Urothelium cell line (cell line): ENCODE measurements around the gene METTL24.

Source experiments
- DNase-seq: peaks from one replicate; pipeline ENCODE4 v3.0.0; 2011; ENCODE audit warnings: low spot score, mixed read lengths
- FAIRE-seq: peaks from 2 replicates; lab custom pipeline; 2011; peaks lifted over from hg19 to GRCh38; lab: Jason Lieb, UNC

METTL24 gene

GRCh38 chr6:110357664-110358552, at the start of gene METTL24:
METTL24 (minus strand) TSS chr6:110358349; CDS start chr6:110358272, 77 bp downstream.
- no peak for FAIRE-seq
- peak; percentile 45 for DNase-seq

GRCh38 chr6:110404607-110405006, 46.5 kb upstream of the METTL24 start:
- no peak for FAIRE-seq
- DNase-seq = no peak

GRCh38 chr6:110401585-110402176, 43.5 kb upstream of the METTL24 start:
- DNase-seq = no peak
- FAIRE-seq = no peak

- DNase-seq = no peak
- no peak for FAIRE-seq
Observed at GRCh38 chr6:110400208-110400607, 42.1 kb upstream of the METTL24 start.

GRCh38 chr6:110399219-110400071, 41.3 kb upstream of the METTL24 start:
- FAIRE-seq (no peak), DNase-seq (no peak)

GRCh38 chr6:110398778-110399177, 40.6 kb upstream of the METTL24 start:
- peak; percentile 31 for DNase-seq
- FAIRE-seq = no peak

GRCh38 chr6:110395221-110395620, 37.1 kb upstream of the METTL24 start:
- FAIRE-seq = no peak
- DNase-seq = no peak

- no peak for FAIRE-seq
- DNase-seq = no peak
Observed at GRCh38 chr6:110394409-110394808, 36.3 kb upstream of the METTL24 start.

- FAIRE-seq = no peak
- no peak for DNase-seq
Observed at GRCh38 chr6:110392727-110393126, 34.6 kb upstream of the METTL24 start.

GRCh38 chr6:110390404-110390803, 32.3 kb upstream of the METTL24 start:
- FAIRE-seq (no peak), DNase-seq (no peak)

- FAIRE-seq (no peak), DNase-seq (no peak)
Observed at GRCh38 chr6:110389689-110390382, 31.7 kb upstream of the METTL24 start.

- DNase-seq (no peak), FAIRE-seq (no peak)
Observed at GRCh38 chr6:110387986-110388385, 29.8 kb upstream of the METTL24 start.

- FAIRE-seq = no peak
- DNase-seq = no peak
Observed at GRCh38 chr6:110385458-110385863, 27.3 kb upstream of the METTL24 start.

- no peak for DNase-seq
- no peak for FAIRE-seq
Observed at GRCh38 chr6:110378552-110378951, 20.4 kb upstream of the METTL24 start.

- DNase-seq (no peak), FAIRE-seq (no peak)
Observed at GRCh38 chr6:110369066-110369465, 10.9 kb upstream of the METTL24 start.

- FAIRE-seq = no peak
Observed at GRCh38 chr6:110368284-110368683, 10.1 kb upstream of the METTL24 start.

GRCh38 chr6:110367825-110368224, 9.7 kb upstream of the METTL24 start:
- no peak for FAIRE-seq

More at GRCh38 chr6:110368284-110368683, 10.1 kb upstream of the METTL24 start:
- DNase-seq = no peak

GRCh38 chr6:110366975-110367374, 8.8 kb upstream of the METTL24 start:
- no peak for FAIRE-seq

More at GRCh38 chr6:110367825-110368224, 9.7 kb upstream of the METTL24 start:
- no peak for DNase-seq

GRCh38 chr6:110366256-110366655, 8.1 kb upstream of the METTL24 start:
- FAIRE-seq (no peak), DNase-seq (no peak)

More at GRCh38 chr6:110366975-110367374, 8.8 kb upstream of the METTL24 start:
- DNase-seq = no peak

GRCh38 chr6:110364364-110365105, 6.4 kb upstream of the METTL24 start:
- FAIRE-seq = no peak
- no peak for DNase-seq
